ENCODE measurements around the gene SDC3.

SDC3 gene

GRCh38 chr1:30878559-30878958 is 30.0 kb downstream of the SDC3 start:
- no peaks in the 10 kb centered on the region for H3K27me3 ChIP-seq
- no peak for DNase-seq
- TF ChIP-seq CTCF (IDR thresholded peaks at IDR 0.05; ENCODE audit: low read depth, low read length) = no peak
- no peaks in the 10 kb centered on the region for H3K9me3 ChIP-seq
- no peak overlapping the region for H3K4me3 ChIP-seq (ENCODE audit: low read depth, low read length)
- H3K36me3 ChIP-seq = no peaks in the 10 kb centered on the region
- H3K4me1 ChIP-seq = no peaks in the 10 kb centered on the region

- no peaks in the 10 kb centered on the region for H3K36me3 ChIP-seq
- no peak for TF ChIP-seq CTCF (IDR thresholded peaks at IDR 0.05; ENCODE audit: low read depth, low read length)
- H3K4me3 ChIP-seq (ENCODE audit: low read depth, low read length) = no peak overlapping the region
- no peak for DNase-seq
- H3K9me3 ChIP-seq = no peaks in the 10 kb centered on the region
- H3K4me1 ChIP-seq = no peaks in the 10 kb centered on the region
- H3K27me3 ChIP-seq = no peaks in the 10 kb centered on the region
Observed at GRCh38 chr1:30878016-30878415, 30.5 kb downstream of the SDC3 start.

- no peaks in the 10 kb centered on the region for H3K4me1 ChIP-seq
- H3K9me3 ChIP-seq = no peaks in the 10 kb centered on the region
- H3K36me3 ChIP-seq = no peaks in the 10 kb centered on the region
- TF ChIP-seq CTCF (IDR thresholded peaks at IDR 0.05; ENCODE audit: low read depth, low read length) = no peak
- no peak for DNase-seq
- H3K27me3 ChIP-seq = no peaks in the 10 kb centered on the region
- no peak overlapping the region for H3K4me3 ChIP-seq (ENCODE audit: low read depth, low read length)
Observed at GRCh38 chr1:30877205-30877912, 31.2 kb downstream of the SDC3 start.

GRCh38 chr1:30876451-30877204 is 31.9 kb downstream of the SDC3 start:
- Histone ChIP-seq H3K4me1 (no peaks in the 10 kb centered on the region), H3K36me3 (no peaks in the 10 kb centered on the region), H3K4me3 (ENCODE audit: low read depth, low read length) (no peak overlapping the region), H3K9me3 (no peaks in the 10 kb centered on the region), H3K27me3 (no peaks in the 10 kb centered on the region)
- DNase-seq = no peak
- no peak for TF ChIP-seq CTCF (IDR thresholded peaks at IDR 0.05; ENCODE audit: low read depth, low read length)

GRCh38 chr1:30875916-30876315 is 32.6 kb downstream of the SDC3 start:
- Histone ChIP-seq H3K4me3 (ENCODE audit: low read depth, low read length) (no peak overlapping the region), H3K4me1 (no peaks in the 10 kb centered on the region), H3K36me3 (no peaks in the 10 kb centered on the region), H3K27me3 (no peaks in the 10 kb centered on the region), H3K9me3 (no peaks in the 10 kb centered on the region)
- DNase-seq = no peak
- TF ChIP-seq CTCF (IDR thresholded peaks at IDR 0.05; ENCODE audit: low read depth, low read length) = no peak

- TF ChIP-seq CTCF (IDR thresholded peaks at IDR 0.05; ENCODE audit: low read depth, low read length) = no peak
- no peaks in the 10 kb centered on the region for H3K27me3 ChIP-seq
Observed at GRCh38 chr1:30875197-30875596, 33.4 kb downstream of the SDC3 start.

More at GRCh38 chr1:30875197-30875596, 33.4 kb downstream of the SDC3 start:
- Histone ChIP-seq H3K4me3 (ENCODE audit: low read depth, low read length) (no peak overlapping the region), H3K9me3 (no peaks in the 10 kb centered on the region), H3K36me3 (no peaks in the 10 kb centered on the region), H3K4me1 (no peaks in the 10 kb centered on the region)
- no peak for DNase-seq
